Vagina (tissue), 2 donors: Measurements from ENCODE around the gene GPR155.

ENCODE experiments used
- CTCF ChIP-seq, 3 experiments: fragments of 450-650 bp in 2 of 3; fragments of 200-600 bp in 1 of 3; sonication (generic) in 1 of 3; IDR thresholded peaks; one replicate each; pipeline ENCODE4 v1.5.1; 2017 to 2019; ENCODE audit warnings: antibody characterized with exemption in 3 of 3, mild to moderate bottlenecking in 2 of 3, moderate library complexity in 2 of 3
- POLR2AphosphoS5 ChIP-seq, 2 donors: sonication (generic); formaldehyde crosslinking; IDR thresholded peaks; one replicate each; pipeline ENCODE4 v1.9.0; 2017; ENCODE audit warnings: antibody characterized with exemption in 2 of 2, mild to moderate bottlenecking in 2 of 2, low read depth in 1 of 2; ENCODE audit not compliant: insufficient read depth in 1 of 2

DNA sequence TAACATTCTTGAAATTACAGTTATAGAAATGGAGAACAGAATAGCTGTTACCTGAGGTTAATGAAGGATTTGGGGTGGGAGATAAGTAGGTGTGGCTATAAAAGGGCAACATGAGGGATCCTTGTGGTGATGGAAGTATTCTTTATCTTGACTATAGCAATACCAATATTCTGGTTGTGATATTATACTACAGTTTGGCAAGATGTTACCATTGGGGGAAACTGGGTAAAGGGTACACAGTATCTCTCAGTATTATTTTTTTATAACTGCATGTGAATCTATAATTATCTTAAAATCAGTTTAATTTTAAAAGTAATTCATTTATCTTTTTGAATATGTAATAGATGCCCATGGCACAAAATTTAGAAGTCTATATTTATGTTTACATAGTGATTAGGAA lies 83.2 kb downstream of the GPR155 start:
- no peak for TF ChIP-seq CTCF (IDR thresholded peaks at IDR 0.05)
- TF ChIP-seq POLR2AphosphoS5 (IDR thresholded peaks at IDR 0.05; ENCODE audit: insufficient read depth in 1 of 2, low read depth in 1 of 2): no peak
